Activated naive CD4-positive, alpha-beta T cell treated with anti-CD3 and anti-CD28 coated beads, Interleukin-2, amount 10 ng/mL, durations not matched to agents 7 days and 5 days (primary cell): ENCODE results near the gene LRRC23.
"Not testable (repeated sequence)": the region's sequence is repeated elsewhere in the genome, so short reads cannot be mapped to it uniquely, and the experiment has no call there.

Source experiments
- CTCF ChIA-PET: fragments of 350-600 bp; sonication (Branson Sonifier 250); formaldehyde crosslinking; loops from one replicate; lab custom pipeline; 2021; ENCODE audit warnings: antibody characterized with exemption; lab: Charles Lee
- DNase-seq: peaks from one replicate; pipeline ENCODE4 v3.0.0-alpha.2; 2020
- H3K27ac Mint-ChIP-seq: one replicate; pipeline ENCODE4 v1.8.0; 2021; ENCODE audit warnings: mild to moderate bottlenecking, moderate library complexity, mixed read lengths
- H3K27me3 Mint-ChIP-seq: one replicate; pipeline ENCODE4 v1.8.0; 2021; ENCODE audit warnings: mild to moderate bottlenecking, mixed read lengths
- H3K36me3 Mint-ChIP-seq: one replicate; pipeline ENCODE4 v1.8.0; 2021; ENCODE audit warnings: mixed read lengths
- H3K4me1 Mint-ChIP-seq: one replicate; pipeline ENCODE4 v1.8.0; 2021; ENCODE audit warnings: mixed read lengths
- H3K4me3 Mint-ChIP-seq: one replicate; pipeline ENCODE4 v1.8.0; 2021; ENCODE audit warnings: mild to moderate bottlenecking, moderate library complexity, mixed read lengths
- H3K9me3 Mint-ChIP-seq: one replicate; pipeline ENCODE4 v1.8.0; 2021; ENCODE audit warnings: mixed read lengths

The LRRC23 gene, protein sequence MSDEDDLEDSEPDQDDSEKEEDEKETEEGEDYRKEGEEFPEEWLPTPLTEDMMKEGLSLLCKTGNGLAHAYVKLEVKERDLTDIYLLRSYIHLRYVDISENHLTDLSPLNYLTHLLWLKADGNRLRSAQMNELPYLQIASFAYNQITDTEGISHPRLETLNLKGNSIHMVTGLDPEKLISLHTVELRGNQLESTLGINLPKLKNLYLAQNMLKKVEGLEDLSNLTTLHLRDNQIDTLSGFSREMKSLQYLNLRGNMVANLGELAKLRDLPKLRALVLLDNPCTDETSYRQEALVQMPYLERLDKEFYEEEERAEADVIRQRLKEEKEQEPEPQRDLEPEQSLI

DNA sequence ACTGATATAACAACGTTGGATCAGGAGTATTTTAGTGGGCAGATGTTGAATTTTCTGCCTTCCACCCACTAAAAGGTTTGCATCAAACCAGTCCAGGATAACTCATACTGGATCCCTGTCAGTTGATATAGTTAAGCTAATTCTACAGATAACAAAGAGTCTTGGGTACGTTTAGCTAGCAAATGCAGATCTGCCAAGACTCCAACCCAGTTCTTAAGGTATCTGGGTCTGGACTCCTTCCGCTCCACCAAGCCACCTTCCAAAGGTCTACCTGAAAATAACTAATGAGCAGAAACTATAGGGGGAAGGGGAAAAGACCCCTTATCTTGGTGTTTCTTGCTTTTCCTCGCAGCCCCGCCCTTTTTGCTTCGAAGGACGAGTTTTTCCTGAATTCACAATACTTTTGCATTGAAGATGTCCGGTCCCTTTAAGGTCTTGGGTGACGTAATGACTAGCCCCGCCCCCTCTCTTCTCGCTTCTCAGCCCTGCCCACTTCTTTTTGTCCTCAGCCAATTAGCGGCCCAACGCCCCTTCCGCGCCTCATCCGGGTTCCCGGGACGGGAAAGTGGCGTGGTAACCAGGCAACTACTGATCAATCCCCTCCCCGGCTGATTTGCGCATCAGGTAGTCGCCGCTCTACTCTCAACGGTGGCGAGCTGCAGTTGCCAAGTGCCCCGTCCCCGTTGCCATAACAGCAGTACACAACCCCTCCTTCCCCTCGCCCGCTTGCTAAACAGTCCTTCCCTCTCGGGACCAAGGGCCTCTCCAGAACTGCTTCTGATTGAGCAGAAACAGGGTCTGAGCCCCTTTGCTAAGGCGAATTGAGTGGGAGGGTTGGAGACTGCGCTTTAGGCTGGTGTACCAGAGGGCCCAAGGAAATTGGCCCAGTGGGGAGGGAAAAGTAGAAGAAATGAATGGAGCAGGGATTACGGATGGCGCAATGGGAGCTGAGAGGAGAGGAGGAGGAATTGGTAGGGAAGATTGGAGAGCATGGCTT lies at the start of gene LRRC23:
Gene LRRC23, plus strand, starts transcription at position 543 of the 997 bp plus-strand sequence. CDS start 812 bp downstream, outside the sequence.
- Mint-ChIP-seq H3K4me3 (no peak within 1 kb of the TSS), H3K36me3 (no peaks in the 10 kb centered on the region), H3K27me3 (peaks cover 9% of the 10 kb centered on the region), H3K4me1 (peaks cover 3% of the 10 kb centered on the region), H3K27ac (peak within 1 kb of the TSS; percentile 39), H3K9me3 (no peaks in the 10 kb centered on the region)
- peak; percentile 99 for DNase-seq
- CTCF ChIA-PET, result interaction anchor here (0.9 kb wide), 1 partner anchor 10 kb away, joined by 3 read pairs; the partner anchor contains the start of gene ENO2

DNA sequence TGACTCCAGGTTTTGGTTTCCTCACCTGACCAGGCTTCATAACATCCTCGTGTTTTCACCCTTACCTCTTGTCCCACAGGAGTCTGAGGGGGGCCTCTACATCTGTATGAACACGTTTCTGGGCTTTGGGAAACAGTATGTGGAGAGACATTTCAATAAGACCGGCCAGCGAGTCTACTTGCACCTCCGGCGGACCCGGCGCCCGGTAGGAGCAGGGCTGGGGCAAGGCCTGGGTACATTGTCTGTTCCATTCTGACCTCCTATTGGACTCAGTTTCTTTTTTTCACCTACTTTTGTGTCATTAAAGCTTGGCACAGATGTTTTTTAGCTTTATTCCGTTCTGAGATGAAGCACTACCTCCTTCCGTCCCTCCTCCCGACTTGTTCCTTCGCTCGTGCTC lies 49.3 kb upstream of the LRRC23 start:
- Mint-ChIP-seq H3K27me3 (no peaks in the 10 kb centered on the region), H3K9me3 (no peaks in the 10 kb centered on the region), H3K36me3 (peaks cover 43% of the 10 kb centered on the region), H3K27ac (no peak overlapping the region), H3K4me1 (peaks cover 27% of the 10 kb centered on the region), H3K4me3 (no peak overlapping the region)
- no peak for DNase-seq
- CTCF ChIA-PET, result no interaction called here

DNA sequence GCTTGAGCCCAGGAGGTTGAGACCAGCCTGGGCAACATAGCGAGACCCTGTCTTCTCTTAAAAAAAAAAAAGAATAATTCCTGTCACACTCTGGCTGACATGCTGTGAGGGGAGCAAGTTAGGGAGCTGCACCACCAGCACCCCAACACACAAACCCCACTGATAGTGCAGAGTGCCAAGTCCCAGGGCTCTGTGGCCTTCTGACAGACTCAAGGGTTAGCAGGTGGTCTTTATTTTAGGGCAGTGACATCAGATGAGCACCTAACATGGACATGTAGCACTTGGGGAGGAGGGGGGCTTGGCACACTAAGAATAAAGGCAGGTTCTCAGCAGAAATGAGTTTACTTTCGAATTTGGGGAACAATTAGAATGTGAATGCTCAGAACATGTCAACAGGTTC lies 45.8 kb upstream of the LRRC23 start:
- CTCF ChIA-PET, result no interaction called here

DNA sequence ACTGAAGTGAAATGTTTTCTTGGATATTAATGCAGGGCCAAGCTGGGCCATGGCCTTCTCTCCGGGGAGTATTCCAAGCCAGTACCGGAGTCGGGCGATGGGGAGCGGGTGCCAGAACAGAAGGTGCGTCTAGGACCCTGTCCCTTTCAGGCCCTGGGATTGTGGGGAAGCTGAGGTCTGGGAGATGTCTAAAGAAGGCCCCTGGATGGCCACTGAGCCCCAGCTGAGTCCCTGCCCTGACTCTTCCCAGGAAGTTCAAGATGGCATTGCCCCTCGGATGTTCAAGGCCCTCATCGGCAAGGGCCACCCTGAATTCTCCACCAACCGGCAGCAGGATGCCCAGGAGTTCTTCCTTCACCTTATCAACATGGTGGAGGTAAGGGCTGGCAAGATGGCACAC lies 44.5 kb upstream of the LRRC23 start:
- Mint-ChIP-seq H3K27me3 (no peaks in the 10 kb centered on the region), H3K4me1 (peaks cover under 1% of the 10 kb centered on the region), H3K4me3 (no peak overlapping the region), H3K36me3 (peaks cover 70% of the 10 kb centered on the region), H3K9me3 (no peaks in the 10 kb centered on the region), H3K27ac (no peak overlapping the region)
- no peak for DNase-seq
- CTCF ChIA-PET, result no interaction called here

More for the DNA sequence above, 45.8 kb upstream of the LRRC23 start:
- H3K27me3 Mint-ChIP-seq, result no peaks in the 10 kb centered on the region
- peaks cover 13% of the 10 kb centered on the region for H3K4me1 Mint-ChIP-seq
- peaks cover 64% of the 10 kb centered on the region for H3K36me3 Mint-ChIP-seq
- no peak overlapping the region for H3K4me3 Mint-ChIP-seq
- H3K27ac Mint-ChIP-seq, result no peak overlapping the region
- no peak for DNase-seq
- H3K9me3 Mint-ChIP-seq, result no peaks in the 10 kb centered on the region

DNA sequence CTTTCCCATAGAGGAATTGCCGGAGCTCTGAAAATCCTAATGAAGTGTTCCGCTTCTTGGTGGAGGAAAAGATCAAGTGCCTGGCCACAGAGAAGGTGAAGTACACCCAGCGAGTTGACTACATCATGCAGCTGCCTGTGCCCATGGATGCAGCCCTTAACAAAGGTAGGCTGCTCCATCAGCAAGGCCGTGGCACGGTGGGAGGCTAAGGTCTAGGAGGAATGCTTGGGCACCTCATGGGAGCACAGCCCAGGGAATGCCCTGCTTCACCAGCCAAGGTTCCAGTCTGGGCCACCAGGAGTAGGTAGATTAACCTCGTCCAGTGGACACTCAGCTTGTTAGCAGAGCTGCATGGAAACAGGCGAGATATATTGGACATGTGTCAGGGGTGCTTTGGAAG lies 43.7 kb upstream of the LRRC23 start:
- no peaks in the 10 kb centered on the region for H3K27me3 Mint-ChIP-seq
- H3K36me3 Mint-ChIP-seq, result peaks cover 73% of the 10 kb centered on the region

DNA sequence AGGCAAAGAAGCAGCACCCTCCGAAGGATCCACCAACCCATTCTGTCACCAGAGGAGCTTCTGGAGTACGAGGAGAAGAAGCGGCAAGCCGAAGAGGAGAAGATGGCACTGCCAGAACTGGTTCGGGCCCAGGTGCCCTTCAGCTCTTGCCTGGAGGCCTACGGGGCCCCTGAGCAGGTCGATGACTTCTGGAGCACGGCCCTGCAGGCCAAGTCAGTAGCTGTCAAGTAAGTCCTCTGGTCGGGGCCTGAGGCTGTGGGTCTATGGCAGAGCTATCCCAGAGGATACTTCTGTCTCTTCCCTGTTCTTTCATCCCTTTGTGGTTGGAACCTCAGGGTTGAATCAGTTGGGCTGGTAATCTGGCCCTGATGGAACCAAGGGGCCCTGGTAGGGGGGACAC lies 43.2 kb upstream of the LRRC23 start:
- Mint-ChIP-seq H3K4me3 (no peak overlapping the region), H3K4me1 (peaks cover under 1% of the 10 kb centered on the region), H3K36me3 (peaks cover 68% of the 10 kb centered on the region), H3K27ac (no peak overlapping the region), H3K27me3 (no peaks in the 10 kb centered on the region), H3K9me3 (no peaks in the 10 kb centered on the region)
- CTCF ChIA-PET, result interaction anchor here (1.1 kb wide), 1 partner anchor 11 kb away, joined by 4 read pairs; the partner anchor contains the start of gene SPSB2
- DNase-seq, result no peak

More for the DNA sequence above, 43.7 kb upstream of the LRRC23 start:
- H3K27ac Mint-ChIP-seq, result no peak overlapping the region
- no peaks in the 10 kb centered on the region for H3K4me1 Mint-ChIP-seq
- H3K9me3 Mint-ChIP-seq, result no peaks in the 10 kb centered on the region
- no peak overlapping the region for H3K4me3 Mint-ChIP-seq
- DNase-seq, result no peak
- CTCF ChIA-PET, result interaction anchor here (1.1 kb wide), 1 partner anchor 12 kb away, joined by 4 read pairs; the partner anchor contains the start of gene SPSB2

DNA sequence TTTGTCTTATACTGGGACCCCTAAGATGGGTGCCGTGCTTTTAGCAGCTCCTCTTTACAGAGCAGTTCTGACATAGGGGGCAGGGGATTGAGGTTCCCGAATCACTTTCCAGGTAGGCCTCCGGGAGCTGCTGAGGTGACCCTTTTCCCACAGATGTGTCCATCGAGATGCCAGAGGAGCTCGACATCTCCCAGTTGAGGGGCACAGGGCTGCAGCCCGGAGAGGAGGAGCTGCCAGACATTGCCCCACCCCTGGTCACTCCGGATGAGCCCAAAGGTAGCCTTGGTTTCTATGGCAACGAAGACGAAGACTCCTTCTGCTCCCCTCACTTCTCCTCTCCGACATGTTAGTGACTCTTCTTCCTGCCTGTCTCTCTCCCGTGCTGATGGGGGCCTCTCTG lies 41.6 kb upstream of the LRRC23 start:
- no peak for DNase-seq
- Mint-ChIP-seq H3K27ac (no peak overlapping the region), H3K4me1 (peaks cover 10% of the 10 kb centered on the region), H3K9me3 (no peaks in the 10 kb centered on the region), H3K4me3 (no peak overlapping the region), H3K36me3 (peaks cover 59% of the 10 kb centered on the region), H3K27me3 (no peaks in the 10 kb centered on the region)
- CTCF ChIA-PET, result no interaction called here

DNA sequence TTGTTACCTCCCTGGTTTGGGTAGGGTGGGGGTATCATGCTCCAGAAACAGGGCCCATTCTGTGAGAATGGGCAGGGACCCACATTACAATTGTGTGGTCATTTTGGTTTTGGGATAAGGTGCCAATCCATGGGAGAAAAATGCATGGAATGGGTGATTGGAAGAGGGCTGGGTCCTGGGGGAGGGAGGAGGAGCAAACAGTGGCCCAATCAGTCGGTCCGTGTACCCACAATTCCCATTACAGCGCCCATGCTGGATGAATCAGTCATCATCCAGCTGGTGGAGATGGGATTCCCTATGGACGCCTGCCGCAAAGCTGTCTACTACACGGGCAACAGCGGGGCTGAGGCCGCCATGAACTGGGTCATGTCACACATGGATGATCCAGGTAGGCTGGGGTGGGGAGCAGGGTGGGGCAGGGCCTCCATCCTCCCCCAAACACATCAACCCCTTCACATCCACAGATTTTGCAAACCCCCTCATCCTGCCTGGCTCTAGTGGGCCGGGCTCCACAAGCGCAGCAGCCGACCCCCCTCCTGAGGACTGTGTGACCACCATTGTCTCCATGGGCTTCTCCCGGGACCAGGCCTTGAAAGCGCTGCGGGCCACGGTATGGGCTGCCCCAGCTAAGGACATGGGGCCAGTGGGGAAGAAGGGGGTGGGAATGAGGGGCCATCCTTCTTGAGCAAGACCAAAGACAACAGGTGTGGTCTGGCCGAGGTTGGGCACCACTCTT lies 40.9 kb upstream of the LRRC23 start:
- no peaks in the 10 kb centered on the region for H3K9me3 Mint-ChIP-seq
- H3K27ac Mint-ChIP-seq, result no peak overlapping the region

DNA sequence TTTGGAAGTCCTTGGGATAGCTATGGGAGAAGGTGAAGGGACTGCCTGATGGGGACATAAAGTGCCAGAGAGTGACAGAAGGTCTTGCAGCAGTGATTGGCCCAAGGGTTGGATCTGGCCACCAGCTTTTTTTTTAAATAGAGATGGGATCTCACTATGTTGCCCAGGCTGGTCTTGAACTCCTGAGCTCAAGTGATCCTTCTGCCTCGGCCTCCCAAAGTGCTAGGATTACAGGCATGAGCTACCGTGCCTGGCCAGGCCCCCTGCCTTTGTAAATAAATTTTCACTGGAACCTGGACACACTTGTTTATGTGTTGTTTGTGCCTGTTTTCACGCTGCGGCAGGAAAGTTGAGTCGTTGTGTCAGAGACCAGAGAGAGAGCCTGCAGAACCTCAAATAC lies 39.3 kb upstream of the LRRC23 start:
- H3K27me3 Mint-ChIP-seq, DNase-seq, H3K9me3 Mint-ChIP-seq: not testable (repeated sequence)
- peak overlapping the region; percentile 18 for H3K4me3 Mint-ChIP-seq
- peak overlapping the region; percentile 17 for H3K27ac Mint-ChIP-seq
- CTCF ChIA-PET, result interaction anchor here (0.6 to 3.3 kb wide), 3 partner anchors 12 to 55 kb away, joined by 3 to 9 read pairs (median 4); partner anchors contain the start of gene USP5
- H3K36me3 Mint-ChIP-seq, result peaks cover 72% of the 10 kb centered on the region
- H3K4me1 Mint-ChIP-seq, result peaks cover 32% of the 10 kb centered on the region

More for the DNA sequence above, 40.9 kb upstream of the LRRC23 start:
- H3K36me3 Mint-ChIP-seq, result peaks cover 64% of the 10 kb centered on the region
- no peak for DNase-seq
- no peak overlapping the region for H3K4me3 Mint-ChIP-seq
- CTCF ChIA-PET, result no interaction called here
- H3K27me3 Mint-ChIP-seq, result no peaks in the 10 kb centered on the region
- peaks cover 17% of the 10 kb centered on the region for H3K4me1 Mint-ChIP-seq

DNA sequence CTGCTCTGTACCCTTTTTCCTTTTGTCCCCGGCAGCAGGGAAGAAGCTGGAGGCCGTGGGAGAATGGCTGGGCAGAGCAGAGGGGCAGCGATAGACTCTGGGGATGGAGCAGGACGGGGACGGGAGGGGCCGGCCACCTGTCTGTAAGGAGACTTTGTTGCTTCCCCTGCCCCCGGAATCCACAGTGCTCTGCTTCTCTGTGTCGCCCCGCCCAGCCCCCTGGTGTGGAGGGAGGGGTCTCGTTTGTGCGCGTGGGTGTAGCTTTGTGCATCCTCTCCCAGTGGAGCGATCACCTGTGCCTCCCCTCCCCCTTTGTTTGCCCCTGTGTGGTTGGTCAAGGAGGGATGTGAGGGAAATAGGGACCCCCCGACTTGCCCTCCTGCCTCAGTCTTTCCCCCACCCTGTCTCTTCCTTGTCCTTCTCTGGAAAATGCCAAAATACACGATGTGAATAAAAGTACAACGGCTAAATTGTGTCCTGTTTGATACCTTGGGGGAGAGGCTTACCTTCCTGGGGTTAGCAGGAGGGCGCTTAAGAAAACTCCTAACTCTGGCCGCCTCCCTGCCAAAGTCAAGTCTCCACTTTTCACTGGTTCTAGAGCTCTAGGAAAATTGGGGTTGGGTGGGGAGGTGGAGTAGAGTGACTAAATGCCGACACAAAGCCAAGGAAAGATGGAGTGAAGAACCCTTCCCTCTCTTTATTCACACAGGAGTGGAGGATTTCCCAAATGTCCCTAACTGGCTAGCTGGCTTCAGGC lies 38.3 kb upstream of the LRRC23 start:
- Mint-ChIP-seq H3K27me3 (no peaks in the 10 kb centered on the region), H3K27ac (no peak overlapping the region), H3K4me1 (peaks cover 43% of the 10 kb centered on the region), H3K9me3 (no peaks in the 10 kb centered on the region), H3K36me3 (peaks cover 73% of the 10 kb centered on the region), H3K4me3 (peak overlapping the region; percentile 95)
- DNase-seq, result no peak
- CTCF ChIA-PET, result interaction anchor here (0.7 to 3.3 kb wide), 3 partner anchors 13 to 236 kb away, joined by 3 to 9 read pairs (median 3); no protein-coding TSS in a partner anchor

DNA sequence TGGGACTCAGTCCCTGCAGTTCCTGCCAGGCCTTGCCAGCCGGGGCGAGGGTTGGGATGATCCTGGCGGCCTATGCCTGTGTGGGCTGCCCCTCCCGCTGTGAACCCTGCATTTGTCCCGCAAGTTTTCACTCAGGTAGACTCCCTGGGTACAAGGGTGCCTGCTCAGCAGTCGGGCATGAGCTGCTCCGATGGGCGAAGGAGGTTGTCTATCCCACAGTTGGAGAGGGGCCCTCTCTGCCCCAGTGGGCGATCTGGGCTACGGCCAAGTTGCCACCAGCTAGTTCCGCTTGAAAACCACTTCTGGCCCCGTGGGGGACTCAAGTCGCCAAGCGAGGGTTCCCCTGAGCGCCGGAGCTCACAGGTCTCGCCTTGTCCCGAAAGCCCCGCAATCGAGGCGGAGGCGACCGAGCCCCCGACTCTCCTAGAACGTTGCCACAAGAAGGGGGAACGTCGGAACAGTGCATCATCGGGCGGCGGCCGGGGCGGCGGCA lies 37.7 kb upstream of the LRRC23 start:
- Mint-ChIP-seq H3K4me1 (peaks cover 49% of the 10 kb centered on the region), H3K36me3 (peaks cover 77% of the 10 kb centered on the region), H3K27ac (peak overlapping the region; percentile 95), H3K27me3 (no peaks in the 10 kb centered on the region), H3K4me3 (peak overlapping the region; percentile 95), H3K9me3 (no peaks in the 10 kb centered on the region)
- CTCF ChIA-PET, result interaction anchor here (0.7 to 3.3 kb wide), 3 partner anchors 13 to 236 kb away, joined by 3 to 9 read pairs (median 3); no protein-coding TSS in a partner anchor
- DNase-seq, result no peak

DNA sequence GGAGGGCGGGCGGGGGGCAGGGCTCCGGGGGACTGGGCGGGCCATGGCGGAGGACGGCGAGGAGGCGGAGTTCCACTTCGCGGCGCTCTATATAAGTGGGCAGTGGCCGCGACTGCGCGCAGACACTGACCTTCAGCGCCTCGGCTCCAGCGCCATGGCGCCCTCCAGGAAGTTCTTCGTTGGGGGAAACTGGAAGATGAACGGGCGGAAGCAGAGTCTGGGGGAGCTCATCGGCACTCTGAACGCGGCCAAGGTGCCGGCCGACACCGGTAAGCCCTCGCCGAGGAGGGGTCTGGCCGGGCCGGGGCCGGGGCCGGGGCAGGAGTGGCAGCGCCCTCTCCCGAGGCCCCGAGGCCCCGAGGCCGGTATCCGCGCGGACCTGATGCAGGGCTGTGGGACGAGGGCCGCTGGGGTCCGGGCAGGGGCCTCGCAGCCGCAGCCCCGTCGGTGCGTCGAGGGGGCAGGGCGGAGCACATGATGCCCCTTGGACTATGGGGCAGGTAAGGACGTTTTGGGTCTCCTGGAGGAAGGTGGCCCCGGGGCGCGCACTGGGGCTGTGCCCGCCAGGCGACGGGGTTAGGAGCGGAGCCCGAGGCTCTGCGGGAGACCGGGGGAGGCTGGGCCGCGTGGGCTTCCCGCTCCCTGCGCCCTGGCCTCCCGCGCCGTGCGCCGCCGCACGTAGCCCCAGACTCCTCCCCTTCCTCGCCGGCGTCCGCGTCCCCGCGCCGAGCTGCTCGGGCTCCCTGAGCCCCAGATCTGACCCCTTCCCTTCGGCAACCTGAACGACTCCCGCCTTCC lies 37.0 kb upstream of the LRRC23 start, which contains the start of gene TPI1:
Gene TPI1, plus strand, starts transcription at position 119 of the 798 bp plus-strand sequence. Its CDS starts 36 bp downstream, at position 155.
- peak; percentile 86 for DNase-seq
- Mint-ChIP-seq H3K27me3 (no peaks in the 10 kb centered on the region), H3K4me3 (peak within 1 kb of the TSS; percentile 97), H3K36me3 (peaks cover 73% of the 10 kb centered on the region), H3K4me1 (peaks cover 55% of the 10 kb centered on the region), H3K27ac (peak within 1 kb of the TSS; percentile 95), H3K9me3 (no peaks in the 10 kb centered on the region)
- CTCF ChIA-PET, result interaction anchor here (0.7 to 3.3 kb wide), 6 partner anchors 10 to 351 kb away, joined by 3 to 20 read pairs (median 6); partner anchors contain the start of genes CDCA3 and USP5
